CD14-positive monocyte (primary cell): ENCODE data around the gene CCDC178. TPM values are rescaled to one million over a fixed set of nuclear protein-coding genes. Genes with fewer than 3 reads are reported as not detected.
A peak's percentile ranks its signal among the peaks of the same experiment; 100 is the strongest.

Source experiments
- DNase-seq, 3 donors: peaks; one replicate each; pipeline ENCODE4 v3.0.0-alpha.2; 2011 to 2022
- H2AFZ ChIP-seq: 2 replicates; pipeline ENCODE4 v1.6.0; 2012; ENCODE audit warnings: mild to moderate bottlenecking, low read depth, low read length, inconsistent platforms; ENCODE audit not compliant: insufficient read depth, poor library complexity, severe bottlenecking
- H3K27ac ChIP-seq, 2 donors: 1 replicate in 1 of 2; 2 replicates in 1 of 2; pipeline ENCODE4 v1.5.1; 2012 to 2013; ENCODE audit warnings: low read length in 2 of 2, control low read depth in 1 of 2, inconsistent platforms in 1 of 2, low read depth in 1 of 2, mild to moderate bottlenecking in 1 of 2
- H3K27me3 ChIP-seq, 2 donors: one replicate each; pipeline versions ENCODE4 v1.6.0 to v1.6.1; 2011 to 2013; ENCODE audit warnings: low read length in 2 of 2; ENCODE audit not compliant: control insufficient read depth in 2 of 2, insufficient read depth in 2 of 2
- H3K36me3 ChIP-seq, 2 donors: replicated peaks in 1 of 2; 1 replicate in 1 of 2; 2 replicates in 1 of 2; pipeline versions ENCODE4 v1.5.1 to v1.6.1; 2012 to 2013; ENCODE audit warnings: low read length in 2 of 2, control low read depth in 1 of 2, inconsistent platforms in 1 of 2, mild to moderate bottlenecking in 1 of 2; ENCODE audit not compliant: insufficient read depth in 2 of 2, control insufficient read depth in 1 of 2
- H3K4me1 ChIP-seq, 2 donors: 1 replicate in 1 of 2; 2 replicates in 1 of 2; pipeline versions ENCODE4 v1.5.1 to v1.6.1; 2012 to 2013; ENCODE audit warnings: low read length in 2 of 2, control low read depth in 1 of 2, inconsistent platforms in 1 of 2, mild to moderate bottlenecking in 1 of 2, moderate library complexity in 1 of 2; ENCODE audit not compliant: insufficient read depth in 2 of 2, control insufficient read depth in 1 of 2
- H3K4me2 ChIP-seq: replicated peaks from 2 replicates; pipeline ENCODE3; 2012; ENCODE audit warnings: low read length, moderate library complexity, mild to moderate bottlenecking; ENCODE audit not compliant: poor library complexity, severe bottlenecking; ENCODE audit errors: extremely low read depth
- H3K4me3 ChIP-seq, 3 experiments: fragments of 200-600 bp in 1 of 3; sonication (generic) in 1 of 3; replicated peaks in 1 of 3; 1 replicate in 2 of 3; 2 replicates in 1 of 3; pipeline ENCODE4 v1.5.1; 2011 to 2013; ENCODE audit warnings: low read length in 3 of 3, mild to moderate bottlenecking in 3 of 3, control low read depth in 2 of 3, low read depth in 2 of 3, inconsistent platforms in 1 of 3, moderate library complexity in 1 of 3
- H3K79me2 ChIP-seq: 2 replicates; pipeline ENCODE4 v1.6.0; 2012; ENCODE audit warnings: mild to moderate bottlenecking, control low read depth, inconsistent platforms, low read length, moderate library complexity; ENCODE audit not compliant: insufficient read depth
- H3K9ac ChIP-seq: 2 replicates; pipeline ENCODE4 v1.6.0; 2017; ENCODE audit warnings: low read length, mild to moderate bottlenecking; ENCODE audit not compliant: insufficient read depth, poor library complexity, severe bottlenecking
- H3K9me3 ChIP-seq, 2 donors: replicated peaks in 1 of 2; 1 replicate in 1 of 2; 2 replicates in 1 of 2; pipeline versions ENCODE4 v1.5.1 to v1.6.1; 2012 to 2013; ENCODE audit warnings: low read length in 2 of 2, control low read depth in 1 of 2; ENCODE audit not compliant: control insufficient read depth in 1 of 2, insufficient read depth in 1 of 2
- H4K20me1 ChIP-seq: 2 replicates; pipeline ENCODE4 v1.6.0; 2012; ENCODE audit warnings: mild to moderate bottlenecking, low read length, control low read depth, moderate library complexity; ENCODE audit not compliant: insufficient read depth
- H3K27ac Mint-ChIP-seq, 7 donors: one replicate each; pipeline ENCODE4 v1.8.0; 2020; ENCODE audit warnings: mild to moderate bottlenecking in 7 of 7, mixed read lengths in 7 of 7, moderate library complexity in 6 of 7, inconsistent platforms in 2 of 7
- H3K27me3 Mint-ChIP-seq, 3 donors: one replicate each; pipeline ENCODE4 v1.8.0; 2021 to 2022; ENCODE audit warnings: low read depth in 3 of 3, mild to moderate bottlenecking in 3 of 3, mixed read lengths in 3 of 3, moderate library complexity in 3 of 3, inconsistent platforms in 1 of 3
- H3K36me3 Mint-ChIP-seq, 2 donors: one replicate each; pipeline ENCODE4 v1.8.0; 2020; ENCODE audit warnings: mixed read lengths in 2 of 2, inconsistent platforms in 1 of 2, mild to moderate bottlenecking in 1 of 2
- H3K4me1 Mint-ChIP-seq: one replicate; pipeline ENCODE4 v1.8.0; 2020; ENCODE audit warnings: mild to moderate bottlenecking, mixed read lengths
- H3K4me3 Mint-ChIP-seq, 2 donors: one replicate each; pipeline ENCODE4 v1.8.0; 2020; ENCODE audit warnings: mild to moderate bottlenecking in 2 of 2, mixed read lengths in 2 of 2, moderate library complexity in 1 of 2
- H3K9me3 Mint-ChIP-seq, 7 donors: one replicate each; pipeline ENCODE4 v1.8.0; 2020 to 2022; ENCODE audit warnings: mixed read lengths in 7 of 7, mild to moderate bottlenecking in 6 of 7, moderate library complexity in 6 of 7, inconsistent platforms in 2 of 7
- WGBS: methylation state at CpG from one replicate; pipeline ENCODE4 v1.1.5; 2013; ENCODE audit warnings: missing lambda C conversion rate; ENCODE audit not compliant: insufficient coverage; 5-methylcytosine and 5-hydroxymethylcytosine counted together
- intact Hi-C, 2 donors: fragments of 100-400 bp; cut with micrococcal nuclease; formaldehyde crosslinking; loops; one replicate each; pipeline versions ENCODE4 v1.15.0 to v1.15.1; 2023
- polyA plus RNA-seq, 3 donors: library from polyadenylated mRNA; depleted of rRNA in 1 of 3; unstranded in 2 of 3; stranded (reverse) in 1 of 3; fragments of 300-500 nt in 2 of 3; fragments of >200 nt in 1 of 3; fragmentation: Illumina TruSeq in 2 of 3; gene quantifications; 1 replicate in 2 of 3; 2 replicates in 1 of 3; pipeline ENCODE4 v1.2.3, GENCODE V29; 2012 to 2021
- TF ChIP-seq, protein P1 (sequence below): fragments of 200-600 bp; IDR thresholded peaks from one replicate; pipeline ENCODE4 v1.8.0; 2022; ENCODE audit warnings: antibody characterized with exemption, mild to moderate bottlenecking

CCDC178 gene
- polyA plus RNA-seq, 3 donors, result not detected

DNA sequence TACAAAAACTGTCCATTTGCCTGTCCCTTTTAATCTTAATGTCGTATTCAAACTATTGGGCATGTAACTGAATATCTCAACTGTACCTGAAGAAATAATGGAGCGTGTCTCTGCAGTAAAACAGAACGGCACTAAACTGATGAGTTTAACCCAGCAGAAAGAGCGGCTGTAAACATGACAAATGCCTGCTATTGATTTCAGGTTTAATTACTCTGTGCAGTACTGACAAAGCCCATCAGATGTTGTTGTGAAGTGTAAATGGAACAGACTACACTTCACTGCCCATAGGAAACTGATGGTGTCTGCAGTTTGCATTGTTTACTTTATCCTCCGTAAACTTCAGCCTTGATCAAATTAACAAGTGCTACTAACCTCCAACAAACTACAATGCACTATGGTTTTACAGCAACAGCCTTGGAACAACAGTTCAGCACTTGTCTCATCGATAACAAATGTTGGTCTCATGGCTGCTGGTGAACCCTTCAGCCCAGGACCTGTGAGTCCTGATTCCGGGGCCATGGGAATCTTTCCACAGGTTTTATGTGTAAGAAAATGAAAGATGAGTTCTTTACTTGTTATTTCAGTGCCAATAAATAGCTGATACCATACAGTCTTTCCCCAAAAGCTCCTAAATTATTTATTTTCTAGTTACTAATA lies 316.5 kb downstream of the CCDC178 start:
- DNase-seq, result no peak
- H2AFZ ChIP-seq, result no peak overlapping the region
- no peaks in the 10 kb centered on the region for H3K36me3 ChIP-seq
- H3K4me1 ChIP-seq, result no peaks in the 10 kb centered on the region
- H3K4me2 ChIP-seq, result no peak overlapping the region
- intact Hi-C loops, result no loop called here
- no peaks in the 10 kb centered on the region for H3K9me3 ChIP-seq
- no peak overlapping the region for H3K4me3 Mint-ChIP-seq
- TF ChIP-seq, protein P1, sequence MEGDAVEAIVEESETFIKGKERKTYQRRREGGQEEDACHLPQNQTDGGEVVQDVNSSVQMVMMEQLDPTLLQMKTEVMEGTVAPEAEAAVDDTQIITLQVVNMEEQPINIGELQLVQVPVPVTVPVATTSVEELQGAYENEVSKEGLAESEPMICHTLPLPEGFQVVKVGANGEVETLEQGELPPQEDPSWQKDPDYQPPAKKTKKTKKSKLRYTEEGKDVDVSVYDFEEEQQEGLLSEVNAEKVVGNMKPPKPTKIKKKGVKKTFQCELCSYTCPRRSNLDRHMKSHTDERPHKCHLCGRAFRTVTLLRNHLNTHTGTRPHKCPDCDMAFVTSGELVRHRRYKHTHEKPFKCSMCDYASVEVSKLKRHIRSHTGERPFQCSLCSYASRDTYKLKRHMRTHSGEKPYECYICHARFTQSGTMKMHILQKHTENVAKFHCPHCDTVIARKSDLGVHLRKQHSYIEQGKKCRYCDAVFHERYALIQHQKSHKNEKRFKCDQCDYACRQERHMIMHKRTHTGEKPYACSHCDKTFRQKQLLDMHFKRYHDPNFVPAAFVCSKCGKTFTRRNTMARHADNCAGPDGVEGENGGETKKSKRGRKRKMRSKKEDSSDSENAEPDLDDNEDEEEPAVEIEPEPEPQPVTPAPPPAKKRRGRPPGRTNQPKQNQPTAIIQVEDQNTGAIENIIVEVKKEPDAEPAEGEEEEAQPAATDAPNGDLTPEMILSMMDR, result no peak
- WGBS, result 82% methylated on average over 6 of the region's 7 CpGs
- H3K4me1 Mint-ChIP-seq, result no peaks in the 10 kb centered on the region
- H3K27ac Mint-ChIP-seq, result no peak overlapping the region
- no peak overlapping the region for H3K9ac ChIP-seq
- H3K4me3 ChIP-seq, result no peak overlapping the region
- H3K9me3 Mint-ChIP-seq, result peaks cover 0 to 3% (median 0%) of the 10 kb centered on the region in 7 donors
- no peaks in the 10 kb centered on the region for H4K20me1 ChIP-seq
- peaks cover 0 to 6% of the 10 kb centered on the region in 2 donors for H3K27me3 ChIP-seq
- no peaks in the 10 kb centered on the region for H3K36me3 Mint-ChIP-seq
- no peak overlapping the region for H3K27ac ChIP-seq
- H3K27me3 Mint-ChIP-seq, result peaks cover 0 to 5% (median 3%) of the 10 kb centered on the region in 3 donors
- H3K79me2 ChIP-seq, result no peaks in the 10 kb centered on the region

DNA sequence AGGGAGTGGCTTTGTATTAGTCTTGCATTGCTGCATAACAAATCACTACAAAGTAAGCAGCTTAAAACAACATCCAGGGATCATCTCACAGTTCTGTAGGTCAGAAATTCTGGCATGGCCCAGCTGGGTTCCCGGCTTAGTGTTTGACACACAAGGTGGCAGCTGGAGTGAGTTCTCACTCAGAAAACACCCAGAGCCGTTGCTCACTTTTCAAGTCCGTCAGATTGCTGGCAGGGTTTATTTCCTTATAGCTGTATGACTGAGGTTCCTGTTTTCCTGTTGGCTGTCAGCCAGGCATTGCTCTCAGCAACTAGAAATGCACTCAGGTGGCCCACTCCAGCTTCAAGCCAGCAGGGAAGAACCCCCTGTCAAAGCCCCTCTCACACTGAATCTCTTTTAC lies 324.1 kb downstream of the CCDC178 start:
- H3K27ac Mint-ChIP-seq, result peak overlapping the region in 5 of 7 donors; percentile 32 to 78 (median 62)
- Histone ChIP-seq H4K20me1 (no peaks in the 10 kb centered on the region), H3K27ac (peak overlapping the region in 1 of 2 donors; percentile 12), H3K9ac (peak overlapping the region; percentile 36), H3K79me2 (no peaks in the 10 kb centered on the region), H3K4me1 (peaks cover 8 to 10% of the 10 kb centered on the region in 2 donors), H3K36me3 (no peaks in the 10 kb centered on the region), H2AFZ (peak overlapping the region; percentile 58), H3K27me3 (peaks cover 0 to 3% of the 10 kb centered on the region in 2 donors), H3K4me2 (peak overlapping the region; percentile 54), H3K9me3 (no peaks in the 10 kb centered on the region), H3K4me3 (peak overlapping the region in 2 of 3 experiments; percentile 38 to 56)
- H3K36me3 Mint-ChIP-seq, result no peaks in the 10 kb centered on the region
- no peaks in the 10 kb centered on the region for H3K27me3 Mint-ChIP-seq
- peak; percentile 30 to 59 (median 49) for DNase-seq
- H3K4me3 Mint-ChIP-seq, result peak overlapping the region; percentile 52 to 82
- intact Hi-C loops, result no loop called here
- peaks cover 9% of the 10 kb centered on the region for H3K4me1 Mint-ChIP-seq
- TF ChIP-seq, protein P1, result no peak
- H3K9me3 Mint-ChIP-seq, result peaks cover 0 to 9% (median 3%) of the 10 kb centered on the region in 7 donors
- WGBS, result 0% methylated on average over 3 of the region's 3 CpGs
